Fibroblast of lung (primary cell): ENCODE data around the gene GPR62. TPM values are rescaled to one million over a fixed set of nuclear protein-coding genes. Genes with fewer than 3 reads are reported as not detected.
A peak's percentile ranks its signal among the peaks of the same experiment; 100 is the strongest.
"Not testable (repeated sequence)": the region's sequence is repeated elsewhere in the genome, so short reads cannot be mapped to it uniquely, and the experiment has no call there.

Source experiments
- DNase-seq, 2 donors: peaks; one replicate each; pipeline versions ENCODE4 v3.0.0 to v3.0.0-alpha.2; 2010; ENCODE audit warnings: low read depth in 2 of 2
- H2AFZ ChIP-seq: 2 replicates; pipeline ENCODE4 v1.5.1; 2012; ENCODE audit warnings: low read length, control low read depth, inconsistent platforms
- H3K27ac ChIP-seq: 2 replicates; pipeline ENCODE4 v1.5.1; 2011; ENCODE audit warnings: low read length, control low read depth; ENCODE audit not compliant: insufficient read depth
- H3K27me3 ChIP-seq: 2 replicates; pipeline ENCODE4 v1.5.1; 2011; ENCODE audit warnings: mild to moderate bottlenecking, low read length; ENCODE audit not compliant: control insufficient read depth, insufficient read depth
- H3K36me3 ChIP-seq: 2 replicates; pipeline ENCODE4 v1.5.1; 2011; ENCODE audit warnings: low read length; ENCODE audit not compliant: control insufficient read depth, insufficient read depth
- H3K4me1 ChIP-seq: 2 replicates; pipeline ENCODE4 v1.5.1; 2011; ENCODE audit warnings: low read length; ENCODE audit not compliant: control insufficient read depth, insufficient read depth; ENCODE audit errors: extremely low read depth
- H3K4me2 ChIP-seq: 2 replicates; pipeline ENCODE4 v1.5.1; 2011; ENCODE audit warnings: low read length, control low read depth; ENCODE audit not compliant: insufficient read depth; ENCODE audit errors: extremely low read depth
- H3K4me3 ChIP-seq, 4 experiments: fragments of 200-600 bp in 1 of 4; sonication (generic) in 1 of 4; replicated peaks in 1 of 4; 2 replicates each; pipeline ENCODE4 v1.5.1; 2011 to 2016; ENCODE audit warnings: low read length in 4 of 4, low read depth in 3 of 4, mild to moderate bottlenecking in 3 of 4, control low read depth in 2 of 4, inconsistent platforms in 1 of 4, mixed read lengths in 1 of 4; ENCODE audit not compliant: insufficient read depth in 1 of 4; ENCODE audit errors: control extremely low read depth in 1 of 4
- H3K79me2 ChIP-seq: 2 replicates; pipeline ENCODE4 v1.5.1; 2012; ENCODE audit warnings: mild to moderate bottlenecking, low read length, inconsistent platforms; ENCODE audit not compliant: control insufficient read depth, insufficient read depth
- H3K9ac ChIP-seq: 2 replicates; pipeline ENCODE4 v1.5.1; 2011; ENCODE audit warnings: mild to moderate bottlenecking, low read length, control low read depth; ENCODE audit not compliant: insufficient read depth
- H3K9me3 ChIP-seq: 2 replicates; pipeline ENCODE4 v1.5.1; 2012; ENCODE audit warnings: low read depth, low read length; ENCODE audit not compliant: control insufficient read depth, insufficient read depth
- H4K20me1 ChIP-seq: 2 replicates; pipeline ENCODE4 v1.5.1; 2011; ENCODE audit warnings: low read length; ENCODE audit not compliant: control insufficient read depth, insufficient read depth; ENCODE audit errors: extremely low read depth
- EZH2 ChIP-seq: IDR thresholded peaks from 2 replicates; pipeline ENCODE4 v1.5.1; 2012; ENCODE audit warnings: low read length, control low read depth, mild to moderate bottlenecking; ENCODE audit errors: missing control alignments
- polyA plus RNA-seq, 2 donors: library from polyadenylated mRNA; depleted of rRNA in 1 of 2; stranded (reverse) in 1 of 2; unstranded in 1 of 2; fragments of >200 nt; gene quantifications; 2 replicates each; pipeline ENCODE4 v1.2.1, GENCODE V29; 2011 to 2012; ENCODE audit warnings: missing spikeins in 1 of 2
- total RNA-seq: library from RNA; depleted of rRNA; stranded (reverse); fragments of >200 nt; gene quantifications from 2 replicates; pipeline ENCODE4 v1.2.1, GENCODE V29; 2014
- TF ChIP-seq, protein P1 (sequence below), 2 donors: IDR thresholded peaks in 1 of 2; conservative IDR thresholded peaks in 1 of 2; 1 replicate in 1 of 2; 2 replicates in 1 of 2; pipeline ENCODE4 v1.5.1; 2011 to 2012; ENCODE audit warnings: low read length in 2 of 2, control low read depth in 1 of 2, inconsistent platforms in 1 of 2, low read depth in 1 of 2, mild to moderate bottlenecking in 1 of 2

The GPR62 gene
- total and polyA plus RNA-seq, 2 donors (not counting 1 experiment from before 2014, with no cell fraction given) = under 0.01 TPM; not detected in 1

GRCh38 chr3:51992017-51992682, 37.0 kb downstream of the GPR62 start:
- H3K79me2 ChIP-seq = peaks cover 28% of the 10 kb centered on the region
- no peaks in the 10 kb centered on the region for H3K9me3 ChIP-seq
- peaks cover 18% of the 10 kb centered on the region for H3K36me3 ChIP-seq
- H3K27ac ChIP-seq = no peak overlapping the region
- H4K20me1 ChIP-seq = no peaks in the 10 kb centered on the region
- DNase-seq = no peak
- H3K27me3 ChIP-seq = no peaks in the 10 kb centered on the region
- no peak overlapping the region for H2AFZ ChIP-seq
- no peak overlapping the region for H3K9ac ChIP-seq
- peaks cover 16% of the 10 kb centered on the region for H3K4me1 ChIP-seq
- H3K4me2 ChIP-seq = no peak overlapping the region
- TF ChIP-seq, protein P1, sequence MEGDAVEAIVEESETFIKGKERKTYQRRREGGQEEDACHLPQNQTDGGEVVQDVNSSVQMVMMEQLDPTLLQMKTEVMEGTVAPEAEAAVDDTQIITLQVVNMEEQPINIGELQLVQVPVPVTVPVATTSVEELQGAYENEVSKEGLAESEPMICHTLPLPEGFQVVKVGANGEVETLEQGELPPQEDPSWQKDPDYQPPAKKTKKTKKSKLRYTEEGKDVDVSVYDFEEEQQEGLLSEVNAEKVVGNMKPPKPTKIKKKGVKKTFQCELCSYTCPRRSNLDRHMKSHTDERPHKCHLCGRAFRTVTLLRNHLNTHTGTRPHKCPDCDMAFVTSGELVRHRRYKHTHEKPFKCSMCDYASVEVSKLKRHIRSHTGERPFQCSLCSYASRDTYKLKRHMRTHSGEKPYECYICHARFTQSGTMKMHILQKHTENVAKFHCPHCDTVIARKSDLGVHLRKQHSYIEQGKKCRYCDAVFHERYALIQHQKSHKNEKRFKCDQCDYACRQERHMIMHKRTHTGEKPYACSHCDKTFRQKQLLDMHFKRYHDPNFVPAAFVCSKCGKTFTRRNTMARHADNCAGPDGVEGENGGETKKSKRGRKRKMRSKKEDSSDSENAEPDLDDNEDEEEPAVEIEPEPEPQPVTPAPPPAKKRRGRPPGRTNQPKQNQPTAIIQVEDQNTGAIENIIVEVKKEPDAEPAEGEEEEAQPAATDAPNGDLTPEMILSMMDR (conservative IDR thresholded peaks at IDR 0.05 in 1 of 2, IDR thresholded peaks at IDR 0.05 in 1 of 2; ENCODE audit: low read depth in 1 of 2, low read length in 2 of 2) = no peak
- TF ChIP-seq EZH2 = no peak
- no peak overlapping the region for H3K4me3 ChIP-seq

- not testable (repeated sequence) for H3K27ac ChIP-seq, H3K9ac ChIP-seq, H2AFZ ChIP-seq, DNase-seq, H3K4me2 ChIP-seq, H3K4me3 ChIP-seq, H3K9me3 ChIP-seq, H3K27me3 ChIP-seq, H4K20me1 ChIP-seq
- peaks cover 28% of the 10 kb centered on the region for H3K79me2 ChIP-seq
- H3K36me3 ChIP-seq = peaks cover 18% of the 10 kb centered on the region
- peaks cover 16% of the 10 kb centered on the region for H3K4me1 ChIP-seq
Observed at GRCh38 chr3:51993657-51994056, 38.5 kb downstream of the GPR62 start.

DNA sequence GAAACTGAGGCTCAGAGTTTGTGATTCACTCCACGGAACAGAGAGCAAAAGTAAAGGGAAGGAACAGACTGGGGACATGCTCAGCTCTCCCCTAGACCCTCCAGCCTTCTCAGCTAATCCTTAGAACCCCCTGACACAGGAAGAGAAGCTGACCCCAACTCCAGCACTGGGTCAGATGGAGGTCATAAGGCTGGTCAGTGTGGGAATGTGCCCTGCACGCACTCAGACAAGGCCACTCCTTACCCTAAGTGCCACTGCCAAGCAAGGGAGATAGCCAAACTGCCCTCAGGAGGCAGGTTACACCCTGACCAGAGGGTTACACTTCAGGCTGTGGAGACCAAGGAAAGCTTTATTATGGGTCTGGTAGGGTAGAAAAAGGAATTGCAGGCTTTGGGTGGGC, 39.3 kb downstream of the GPR62 start:
- Histone ChIP-seq H3K27ac (peak overlapping the region; percentile 93), H3K4me1 (peaks cover 14% of the 10 kb centered on the region), H3K4me2 (peak overlapping the region; percentile 96), H3K27me3 (no peaks in the 10 kb centered on the region), H3K4me3 (peak overlapping the region; percentile 96 to 100 (median 99)), H4K20me1 (no peaks in the 10 kb centered on the region), H3K9ac (peak overlapping the region; percentile 91), H3K36me3 (peaks cover 16% of the 10 kb centered on the region), H3K79me2 (peaks cover 28% of the 10 kb centered on the region), H2AFZ (no peak overlapping the region), H3K9me3 (no peaks in the 10 kb centered on the region)
- TF ChIP-seq, protein P1 (conservative IDR thresholded peaks at IDR 0.05 in 1 of 2, IDR thresholded peaks at IDR 0.05 in 1 of 2; ENCODE audit: low read depth in 1 of 2, low read length in 2 of 2) = no peak
- no peak for TF ChIP-seq EZH2
- DNase-seq = no peak
